Body of pancreas (tissue), 4 donors: ENCODE data around the gene ZNF500. TPM values are rescaled to one million over a fixed set of nuclear protein-coding genes. Genes with fewer than 3 reads are reported as not detected.

Source experiments
- ATAC-seq: fragments of 150-250 bp; one replicate; pipeline ENCODE4 v1.9.1; 2016
- DNase-seq, 4 donors: peaks; one replicate each; pipeline ENCODE4 v3.0.0-alpha.2; 2019
- H3K27ac ChIP-seq, 4 donors: fragments of 200-600 bp; sonication (generic); 1 replicate in 3 of 4; 2 replicates in 1 of 4; pipeline versions ENCODE4 v1.5.1 to v1.6.1; 2016 to 2019; ENCODE audit warnings: mild to moderate bottlenecking in 1 of 4, mixed read lengths in 1 of 4, moderate library complexity in 1 of 4
- H3K27me3 ChIP-seq, 2 donors: fragments of 200-600 bp; sonication (generic); one replicate each; pipeline ENCODE4 v1.6.0; 2016; ENCODE audit warnings: mild to moderate bottlenecking in 1 of 2
- H3K36me3 ChIP-seq, 2 donors: fragments of 200-600 bp; sonication (generic); replicated peaks in 1 of 2; 2 replicates each; pipeline ENCODE4 v1.5.1; 2016; ENCODE audit warnings: low read depth in 2 of 2; ENCODE audit not compliant: insufficient read depth in 1 of 2
- H3K4me1 ChIP-seq: fragments of 200-600 bp; sonication (generic); one replicate; pipeline ENCODE4 v1.6.0; 2016
- H3K4me3 ChIP-seq, 2 donors: fragments of 200-600 bp; sonication (generic); 1 replicate in 1 of 2; 2 replicates in 1 of 2; pipeline ENCODE4 v1.5.1; 2016 to 2019
- H3K9me3 ChIP-seq, 3 donors: fragments of 200-600 bp; sonication (generic); 1 replicate in 2 of 3; 2 replicates in 1 of 3; pipeline ENCODE4 v1.5.1; 2016
- CTCF ChIP-seq, 7 experiments: fragments of 450-650 bp in 4 of 7; fragments of 200-600 bp in 3 of 7; sonication (generic) in 3 of 7; IDR thresholded peaks; one replicate each; pipeline ENCODE4 v1.5.1; 2016 to 2019; ENCODE audit warnings: antibody characterized with exemption in 7 of 7
- POLR2A ChIP-seq, 3 donors: fragments of 450-650 bp; IDR thresholded peaks; one replicate each; pipeline ENCODE4 v1.6.1; 2016; ENCODE audit warnings: antibody characterized with exemption in 3 of 3, mild to moderate bottlenecking in 2 of 3
- WGBS, 2 donors: methylation state at CpG; one replicate each; pipeline ENCODE4 v1.1.5; 2017; 5-methylcytosine and 5-hydroxymethylcytosine counted together
- intact Hi-C: fragments of 100-400 bp; cut with DNase I; formaldehyde crosslinking; loops from one replicate; pipeline ENCODE4 v1.15.1; 2023
- total RNA-seq, 2 donors: library from RNA; depleted of rRNA; stranded (reverse); fragments of >200 nt; gene quantifications; one replicate each; pipeline ENCODE4 v1.1.0, GENCODE V29; 2016

ZNF500 gene
- total RNA-seq = 10 to 100 TPM in 1 of 2 donors, 1 to 10 TPM in 1; 7.5 to 13.8 TPM

GRCh38 chr16:4766875-4767628 lies at the start of gene ZNF500:
ZNF500 (minus strand) TSS chr16:4767162; CDS start chr16:4765978, 1,184 bp downstream.
- peak within 1 kb of the TSS; percentile 55 to 96 for H3K4me3 ChIP-seq
- WGBS, 2 donors = 2 to 24% methylated on average over 12 to 69 of the region's 72 CpGs
- peak; percentile 25 to 70 (median 70) for TF ChIP-seq POLR2A (IDR thresholded peaks at IDR 0.05)
- TF ChIP-seq CTCF (IDR thresholded peaks at IDR 0.05) = peak in 1 of 7 experiments; percentile 14
- DNase-seq (peak; percentile 98 to 99 (median 98)), ATAC-seq (peak; percentile 91)
- H3K36me3 ChIP-seq = peaks cover 0 to 10% of the 10 kb centered on the region in 2 donors
- H3K9me3 ChIP-seq = no peaks in the 10 kb centered on the region
- peak within 1 kb of the TSS; percentile 72 to 87 (median 79) for H3K27ac ChIP-seq
- peaks cover 27% of the 10 kb centered on the region for H3K4me1 ChIP-seq
- no peaks in the 10 kb centered on the region for H3K27me3 ChIP-seq
- intact Hi-C loops = no loop called here

GRCh38 chr16:4814542-4815173 lies 47.7 kb upstream of the ZNF500 start:
- no peak for TF ChIP-seq CTCF (IDR thresholded peaks at IDR 0.05)
- TF ChIP-seq POLR2A (IDR thresholded peaks at IDR 0.05) = no peak
- DNase-seq = no peak
- intact Hi-C loops = no loop called here
- no peaks in the 10 kb centered on the region for H3K9me3 ChIP-seq
- H3K27me3 ChIP-seq = no peaks in the 10 kb centered on the region
- H3K27ac ChIP-seq = no peak overlapping the region
- no peaks in the 10 kb centered on the region for H3K4me1 ChIP-seq
- ATAC-seq = no peak
- peaks cover 11 to 25% of the 10 kb centered on the region in 2 donors for H3K36me3 ChIP-seq
- WGBS, 2 donors = 79 to 87% methylated on average over 14 to 16 of the region's 16 CpGs
- no peak overlapping the region for H3K4me3 ChIP-seq

- H3K36me3 ChIP-seq = peaks cover 11 to 25% of the 10 kb centered on the region in 2 donors
- H3K27ac ChIP-seq = no peak overlapping the region
- intact Hi-C loops = no loop called here
Observed at GRCh38 chr16:4814046-4814445, 47.1 kb upstream of the ZNF500 start.

GRCh38 chr16:4813251-4814003 lies 46.5 kb upstream of the ZNF500 start:
- no peak for ATAC-seq
- Histone ChIP-seq H3K9me3 (no peaks in the 10 kb centered on the region), H3K27ac (no peak overlapping the region), H3K4me3 (no peak overlapping the region), H3K4me1 (no peaks in the 10 kb centered on the region), H3K36me3 (peaks cover 11 to 25% of the 10 kb centered on the region in 2 donors), H3K27me3 (no peaks in the 10 kb centered on the region)
- no peak for DNase-seq
- 91 to 94% methylated on average over 11 to 16 of the region's 16 CpGs for whole genome bisulfite sequencing, 2 donors
- no peak for TF ChIP-seq CTCF (IDR thresholded peaks at IDR 0.05)
- TF ChIP-seq POLR2A (IDR thresholded peaks at IDR 0.05) = no peak
- intact Hi-C loops = no loop called here

More at GRCh38 chr16:4814046-4814445, 47.1 kb upstream of the ZNF500 start:
- no peak for ATAC-seq
- no peaks in the 10 kb centered on the region for H3K4me1 ChIP-seq
- H3K9me3 ChIP-seq = no peaks in the 10 kb centered on the region
- no peak for TF ChIP-seq POLR2A (IDR thresholded peaks at IDR 0.05)
- TF ChIP-seq CTCF (IDR thresholded peaks at IDR 0.05) = no peak
- no peak for DNase-seq
- H3K27me3 ChIP-seq = no peaks in the 10 kb centered on the region
- H3K4me3 ChIP-seq = no peak overlapping the region
